HTR-8/SVneo (cell line): ENCODE measurements around the gene MAP3K5.
"Not testable (repeated sequence)": the region's sequence is repeated elsewhere in the genome, so short reads cannot be mapped to it uniquely, and the experiment has no call there.

ENCODE experiments used
- DNase-seq: peaks from one replicate; pipeline ENCODE4 v3.0.0; 2011; ENCODE audit warnings: low spot score, mixed read lengths; ENCODE audit not compliant: insufficient read length
- FAIRE-seq: peaks from 2 replicates; lab custom pipeline; 2011; peaks lifted over from hg19 to GRCh38; lab: Jason Lieb, UNC

Gene MAP3K5, protein sequence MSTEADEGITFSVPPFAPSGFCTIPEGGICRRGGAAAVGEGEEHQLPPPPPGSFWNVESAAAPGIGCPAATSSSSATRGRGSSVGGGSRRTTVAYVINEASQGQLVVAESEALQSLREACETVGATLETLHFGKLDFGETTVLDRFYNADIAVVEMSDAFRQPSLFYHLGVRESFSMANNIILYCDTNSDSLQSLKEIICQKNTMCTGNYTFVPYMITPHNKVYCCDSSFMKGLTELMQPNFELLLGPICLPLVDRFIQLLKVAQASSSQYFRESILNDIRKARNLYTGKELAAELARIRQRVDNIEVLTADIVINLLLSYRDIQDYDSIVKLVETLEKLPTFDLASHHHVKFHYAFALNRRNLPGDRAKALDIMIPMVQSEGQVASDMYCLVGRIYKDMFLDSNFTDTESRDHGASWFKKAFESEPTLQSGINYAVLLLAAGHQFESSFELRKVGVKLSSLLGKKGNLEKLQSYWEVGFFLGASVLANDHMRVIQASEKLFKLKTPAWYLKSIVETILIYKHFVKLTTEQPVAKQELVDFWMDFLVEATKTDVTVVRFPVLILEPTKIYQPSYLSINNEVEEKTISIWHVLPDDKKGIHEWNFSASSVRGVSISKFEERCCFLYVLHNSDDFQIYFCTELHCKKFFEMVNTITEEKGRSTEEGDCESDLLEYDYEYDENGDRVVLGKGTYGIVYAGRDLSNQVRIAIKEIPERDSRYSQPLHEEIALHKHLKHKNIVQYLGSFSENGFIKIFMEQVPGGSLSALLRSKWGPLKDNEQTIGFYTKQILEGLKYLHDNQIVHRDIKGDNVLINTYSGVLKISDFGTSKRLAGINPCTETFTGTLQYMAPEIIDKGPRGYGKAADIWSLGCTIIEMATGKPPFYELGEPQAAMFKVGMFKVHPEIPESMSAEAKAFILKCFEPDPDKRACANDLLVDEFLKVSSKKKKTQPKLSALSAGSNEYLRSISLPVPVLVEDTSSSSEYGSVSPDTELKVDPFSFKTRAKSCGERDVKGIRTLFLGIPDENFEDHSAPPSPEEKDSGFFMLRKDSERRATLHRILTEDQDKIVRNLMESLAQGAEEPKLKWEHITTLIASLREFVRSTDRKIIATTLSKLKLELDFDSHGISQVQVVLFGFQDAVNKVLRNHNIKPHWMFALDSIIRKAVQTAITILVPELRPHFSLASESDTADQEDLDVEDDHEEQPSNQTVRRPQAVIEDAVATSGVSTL (N-terminal part only)

DNA sequence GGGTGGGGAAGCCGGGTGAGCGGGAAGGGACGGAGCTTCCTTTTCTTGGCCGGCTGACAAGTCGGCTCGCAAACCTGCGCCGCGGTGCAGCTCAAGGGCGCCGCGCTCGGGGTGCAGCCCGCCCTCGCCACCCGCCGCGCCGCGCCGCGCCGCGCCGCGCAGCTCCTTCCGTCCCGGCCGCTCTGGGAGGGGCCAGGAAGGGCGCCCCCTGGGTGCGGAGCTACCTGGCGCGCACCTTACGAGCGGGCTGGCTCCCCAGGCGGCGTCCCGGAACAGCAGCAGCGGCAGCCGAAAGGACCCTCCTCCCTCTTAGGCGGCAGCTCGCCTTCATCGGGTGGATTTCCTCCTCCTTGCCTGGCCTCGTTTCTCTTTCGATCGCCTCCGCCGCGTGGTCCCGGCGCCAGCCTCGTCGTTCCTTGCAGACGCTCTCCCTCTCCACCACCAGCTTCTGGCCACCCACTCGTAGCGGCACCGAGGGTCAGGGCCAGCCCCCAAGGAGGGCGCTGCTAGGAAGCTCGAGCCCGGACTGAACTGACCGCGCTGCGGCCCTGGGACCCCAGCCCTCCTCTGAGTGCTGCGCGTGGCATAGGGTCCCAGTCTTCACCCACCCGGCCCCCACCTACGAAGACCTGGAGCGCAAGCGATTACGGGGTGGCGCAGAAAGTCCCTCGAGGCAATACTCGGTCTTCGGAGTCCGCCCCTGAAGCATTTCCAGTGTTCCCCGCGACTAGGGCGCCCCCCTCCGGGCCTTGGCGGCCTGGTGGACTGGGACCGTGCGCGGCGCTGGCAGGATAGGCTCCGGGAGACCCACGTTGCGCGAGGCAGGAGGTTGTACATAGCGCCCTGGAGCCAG, at the start of gene MAP3K5:
Gene MAP3K5 (minus strand): TSS at position 68 of the 853 bp plus-strand sequence. CDS start 320 bp downstream, outside the sequence.
- DNase-seq (peak; percentile 70), FAIRE-seq (peak; percentile 16)

DNA sequence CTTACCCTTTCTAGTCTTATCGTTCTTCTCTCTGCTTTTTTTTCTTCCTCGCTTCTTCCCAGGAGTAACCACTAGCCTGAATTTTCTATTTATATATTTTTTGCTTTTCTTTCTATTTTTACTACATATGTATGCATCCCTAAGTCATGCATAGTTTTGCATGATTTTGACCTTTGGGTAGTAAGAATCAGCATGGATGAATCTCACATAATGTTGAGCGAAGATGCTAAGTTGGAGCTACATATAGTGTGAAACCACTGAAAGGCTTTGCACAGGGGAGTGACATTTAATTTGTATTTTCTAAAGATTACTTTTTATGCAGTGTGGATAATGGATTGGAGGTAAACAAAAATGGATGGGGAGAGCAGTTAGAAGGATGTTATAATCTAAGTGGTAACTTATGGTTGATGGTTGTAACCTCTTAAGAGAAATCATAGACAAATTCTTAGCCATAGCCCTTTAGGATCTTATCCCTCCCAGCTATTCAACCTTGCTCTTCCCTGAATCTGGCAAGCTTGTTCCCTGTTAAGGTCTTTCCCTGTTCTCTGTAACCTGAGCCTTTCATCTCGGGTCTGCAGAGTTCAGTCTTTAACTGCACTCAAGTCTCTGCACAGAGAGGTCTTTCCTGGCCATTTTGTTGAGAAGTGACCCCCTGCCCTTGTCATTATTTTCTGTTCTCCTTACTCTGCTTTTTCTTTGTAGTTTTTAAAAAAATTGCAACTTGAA, 48.2 kb upstream of the MAP3K5 start:
- no peak for DNase-seq
- FAIRE-seq: no peak

DNA sequence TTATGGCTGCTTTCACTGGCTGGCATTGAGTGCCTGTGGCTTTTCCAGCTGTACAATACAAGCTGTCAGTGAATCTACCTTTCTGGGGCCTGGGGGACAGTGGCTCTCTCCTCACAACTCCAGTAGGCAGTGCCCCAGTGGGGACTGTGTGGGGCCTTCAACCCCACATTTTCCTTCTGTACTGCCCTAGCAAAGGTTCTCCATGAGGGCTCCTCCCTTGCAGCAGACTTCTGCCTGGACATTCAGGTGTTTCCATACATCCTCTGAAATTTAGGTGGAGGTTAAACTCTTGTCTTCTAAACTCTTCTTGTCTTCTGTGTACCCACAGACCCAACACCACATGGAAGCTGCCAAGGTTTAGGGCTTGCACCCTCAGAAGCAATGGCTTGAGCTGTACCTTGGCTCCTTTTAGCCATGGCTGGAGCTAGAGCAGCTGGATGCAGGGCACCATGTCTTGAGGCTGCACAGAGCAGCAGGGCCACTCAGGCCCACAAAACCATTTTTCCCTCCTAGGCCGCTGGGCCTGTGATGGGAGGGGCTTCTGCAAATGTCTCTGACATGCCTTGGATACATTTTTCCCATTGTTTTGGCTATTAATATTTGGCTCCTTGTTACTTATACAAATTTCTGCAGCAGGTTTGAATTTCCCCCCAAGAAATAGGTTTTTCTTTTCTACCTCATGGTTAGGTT, 39.7 kb upstream of the MAP3K5 start:
- DNase-seq (no peak), FAIRE-seq (no peak)

DNA sequence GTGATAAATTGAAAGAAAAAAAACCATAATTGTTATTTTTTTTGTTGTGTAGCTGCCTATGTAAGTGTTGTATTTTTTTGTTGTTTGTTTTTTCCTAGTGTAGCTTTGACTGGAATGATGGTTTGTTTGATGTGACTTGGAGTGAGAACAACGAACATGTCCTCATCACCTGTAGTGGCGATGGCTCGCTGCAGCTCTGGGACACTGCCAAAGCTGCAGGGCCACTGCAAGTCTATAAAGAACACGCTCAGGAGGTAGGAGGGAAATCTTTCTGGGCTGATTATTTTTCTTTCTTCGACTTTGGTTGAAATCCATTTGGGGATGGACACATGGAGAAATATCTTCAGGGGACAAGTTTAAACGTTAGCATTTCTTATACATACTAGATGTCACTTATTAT, 33.9 kb upstream of the MAP3K5 start:
- FAIRE-seq (no peak), DNase-seq (no peak)

DNA sequence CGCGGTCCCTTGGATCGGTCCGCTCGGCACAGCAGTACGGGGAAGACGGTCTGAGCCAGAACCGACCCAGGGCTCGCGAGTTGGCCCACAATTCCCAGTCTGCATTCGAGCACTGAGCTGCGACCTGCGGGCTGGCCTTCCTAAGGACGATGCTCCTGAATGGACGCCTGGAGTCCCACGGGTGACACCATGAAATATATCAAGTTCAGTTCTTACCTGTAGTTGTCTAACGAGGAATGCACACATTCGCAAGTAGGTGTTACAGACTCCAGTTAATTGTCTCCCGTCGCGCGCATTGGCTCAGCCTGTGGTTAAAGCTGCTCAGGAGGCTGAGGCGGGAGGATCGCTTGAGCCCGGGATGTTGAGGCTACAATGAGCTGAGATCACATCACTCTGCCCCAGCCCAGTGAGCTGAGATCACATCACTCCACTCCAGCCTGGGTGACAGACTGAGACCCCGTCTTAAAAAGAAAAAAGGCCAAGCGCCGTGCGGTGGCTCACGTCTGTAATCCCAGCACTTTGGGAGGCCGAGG, 30.9 kb upstream of the MAP3K5 start:
- FAIRE-seq (peak; percentile 54), DNase-seq (no peak)

DNA sequence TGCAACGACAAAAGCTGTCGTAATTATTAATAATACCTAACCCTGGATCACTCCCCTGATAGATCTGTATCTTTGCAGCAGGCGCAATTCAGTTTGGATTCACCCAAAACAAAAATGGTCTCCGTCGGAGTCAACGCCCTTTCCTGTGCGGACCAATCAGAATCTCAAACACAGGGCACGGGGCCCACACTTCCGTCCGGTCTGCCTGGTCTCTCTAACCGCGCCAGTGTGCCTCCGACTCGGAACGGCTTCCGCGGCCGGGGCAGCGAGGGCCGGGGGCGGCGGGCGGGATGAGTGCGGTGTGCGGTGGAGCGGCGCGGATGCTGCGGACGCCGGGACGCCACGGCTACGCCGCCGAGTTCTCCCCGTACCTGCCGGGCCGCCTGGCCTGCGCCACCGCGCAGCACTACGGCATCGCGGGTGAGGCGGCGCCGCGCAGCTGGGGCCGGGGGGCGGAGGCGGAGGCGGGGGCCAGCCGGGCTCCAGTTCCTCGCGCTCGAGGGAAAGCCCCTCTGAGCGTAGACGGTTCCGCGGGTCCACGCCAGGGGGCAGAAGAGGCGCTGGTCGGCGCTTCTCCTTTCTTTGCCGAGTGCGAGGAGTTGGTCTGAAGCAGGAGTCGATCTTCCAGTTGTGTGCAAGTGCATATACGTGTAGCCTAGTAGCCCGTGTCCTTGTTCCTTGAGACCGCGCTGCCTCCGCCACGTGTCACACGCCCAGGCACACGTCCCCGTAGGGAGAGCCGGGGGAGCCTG, 30.3 kb upstream of the MAP3K5 start, which contains the start of gene PEX7:
Gene PEX7 (plus strand): TSS at position 217 of the 752 bp plus-strand sequence. CDS start 74 bp downstream, at position 291.
- FAIRE-seq (peak; percentile 89), DNase-seq (peak; percentile 91)

DNA sequence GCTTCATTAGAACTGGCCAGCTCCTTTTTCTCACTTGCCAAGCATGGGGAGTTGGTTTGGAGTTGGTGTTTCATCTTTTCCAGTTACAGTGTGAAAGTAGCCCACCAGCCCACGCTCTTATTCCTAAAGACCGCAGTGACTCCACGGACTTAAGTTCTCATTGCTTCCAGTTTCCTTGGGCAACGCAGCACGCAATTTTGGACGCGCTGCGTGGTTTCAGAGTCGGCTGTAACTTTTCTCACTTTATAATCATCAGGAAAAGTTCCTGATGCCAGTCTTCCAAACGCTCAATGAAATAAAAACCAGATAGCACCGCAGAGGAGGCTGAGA, 29.7 kb upstream of the MAP3K5 start:
- no peak for FAIRE-seq
- DNase-seq: no peak

DNA sequence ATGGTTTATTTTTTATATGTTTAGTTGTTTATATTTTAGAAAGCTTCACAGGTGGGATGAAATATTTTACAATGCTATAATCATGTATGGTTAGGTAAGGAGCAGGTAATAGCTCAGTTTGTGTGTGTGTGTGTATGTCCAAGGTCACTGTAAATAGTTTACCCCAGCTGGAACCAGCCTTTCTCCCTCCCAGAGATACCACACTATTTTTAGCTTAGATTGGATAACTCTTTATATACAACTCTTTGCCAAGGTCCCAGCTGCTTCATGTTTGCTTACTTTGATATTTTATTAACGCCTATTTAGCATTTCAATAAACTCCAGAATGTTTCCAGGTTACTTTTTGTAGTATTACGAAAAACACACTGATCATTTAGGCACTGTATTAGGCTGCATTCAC, 28.3 kb upstream of the MAP3K5 start:
- DNase-seq: no peak
- FAIRE-seq: no peak

DNA sequence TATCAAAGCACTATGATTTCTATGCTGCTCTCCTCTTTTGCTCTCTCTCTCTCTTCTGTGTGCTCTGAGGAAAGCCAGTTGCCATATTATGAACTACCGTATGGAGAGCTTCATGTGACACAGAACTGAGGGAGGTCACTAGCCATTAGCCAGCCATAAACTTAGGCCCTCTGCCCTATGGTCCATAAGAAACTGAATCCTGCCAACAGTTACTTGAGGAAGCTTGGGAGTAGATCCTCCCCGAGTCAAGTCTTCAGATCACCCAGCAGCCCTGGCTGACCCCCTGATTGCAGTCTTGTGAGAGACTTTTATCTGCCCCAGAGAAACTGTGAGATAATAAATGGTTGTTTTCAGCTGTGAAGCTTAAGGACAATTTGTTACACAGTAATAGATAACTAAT, 24.4 kb upstream of the MAP3K5 start:
- FAIRE-seq (no peak), DNase-seq (no peak)

DNA sequence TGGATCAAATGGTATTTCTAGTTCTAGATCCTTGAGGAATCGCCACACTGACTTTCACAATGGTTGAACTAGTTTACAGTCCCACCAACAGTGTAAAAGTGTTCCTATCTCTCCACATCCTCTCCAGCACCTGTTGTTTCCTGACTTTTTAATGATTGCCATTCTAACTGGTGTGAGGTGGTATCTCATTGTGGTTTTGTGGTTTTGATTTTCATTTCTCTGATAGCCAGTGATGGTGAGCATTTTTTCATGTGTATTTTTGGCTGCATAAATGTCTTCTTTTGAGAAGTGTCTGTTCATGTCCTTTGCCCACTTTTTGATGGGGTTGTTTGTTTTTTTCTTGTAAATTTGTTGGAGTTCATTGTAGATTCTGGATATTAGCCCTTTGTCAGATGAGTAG, 23.3 kb upstream of the MAP3K5 start:
- not testable (repeated sequence) for FAIRE-seq, DNase-seq

DNA sequence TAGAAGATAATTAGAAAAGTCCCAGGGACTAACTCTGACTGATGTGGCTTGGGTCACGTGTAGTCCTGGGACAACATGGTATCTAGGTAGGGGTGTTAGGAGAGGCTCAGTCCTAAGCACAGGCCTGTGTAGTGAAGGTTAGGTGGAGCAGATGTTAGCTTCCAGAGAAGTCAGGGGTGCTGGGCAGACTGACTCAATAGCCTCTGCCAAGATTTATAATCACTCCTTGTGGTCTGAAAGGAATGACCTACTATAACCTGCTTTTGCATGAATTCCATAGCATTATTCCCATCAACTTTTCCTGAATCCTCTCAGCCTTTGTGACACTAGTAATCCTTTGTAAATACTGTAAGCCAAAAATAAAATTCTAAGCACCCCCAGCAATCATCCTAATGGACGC, 19.9 kb upstream of the MAP3K5 start:
- FAIRE-seq: no peak
- DNase-seq: no peak

DNA sequence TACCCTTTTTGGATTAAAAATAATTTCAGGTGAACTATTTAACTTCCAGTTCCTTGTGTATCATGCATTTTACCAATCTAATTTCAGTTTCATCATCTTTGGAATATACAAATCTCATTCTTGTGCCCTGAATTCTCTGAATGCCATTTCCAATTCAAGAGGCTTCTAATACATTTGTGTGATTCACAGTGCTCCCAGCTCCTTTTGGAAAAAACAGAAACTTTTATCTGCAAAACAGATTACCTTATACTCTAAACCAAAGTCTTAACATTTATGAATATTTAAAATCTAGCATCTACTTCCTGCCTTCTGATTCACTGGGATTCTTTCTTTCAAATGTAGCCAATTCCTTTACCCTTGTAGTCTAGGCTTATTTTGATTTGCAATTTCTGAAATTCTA, 19.0 kb upstream of the MAP3K5 start:
- no peak for DNase-seq

DNA sequence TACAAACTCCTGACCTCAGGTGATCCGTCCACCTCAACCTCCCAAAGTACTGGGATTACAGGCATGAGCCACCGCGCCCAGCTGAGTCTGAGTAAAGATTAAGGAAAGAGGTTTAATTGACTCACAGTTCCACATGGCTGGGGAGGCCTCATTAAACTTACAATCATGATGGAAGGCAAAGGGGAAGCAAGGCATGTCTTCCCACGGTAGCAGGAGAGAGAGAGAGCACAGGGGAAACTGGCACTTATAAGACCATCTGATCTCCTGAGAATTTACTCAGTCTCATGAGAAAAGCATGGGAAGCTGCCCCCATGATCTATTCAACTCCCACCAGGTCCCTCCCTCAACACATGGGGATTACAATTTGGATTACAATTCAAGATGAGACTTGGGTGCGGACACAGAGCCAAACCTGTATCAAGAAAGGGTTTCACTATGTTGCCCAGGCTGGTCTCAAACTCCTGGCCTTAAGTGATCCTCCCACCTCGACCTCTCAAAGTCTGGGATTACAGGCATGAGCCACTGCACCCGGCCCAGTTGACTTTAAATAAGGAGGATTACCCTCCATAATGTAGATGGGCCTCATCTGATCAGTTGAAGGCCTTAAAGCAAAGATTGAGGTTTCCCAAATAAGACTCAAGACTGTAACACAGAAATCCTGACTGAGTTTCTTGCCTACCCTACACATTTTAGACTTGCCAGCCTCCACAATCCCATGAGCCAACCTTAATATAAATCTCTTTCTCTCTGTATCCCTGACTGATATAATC, 17.0 kb upstream of the MAP3K5 start:
- no peak for DNase-seq
- no peak for FAIRE-seq

More for the DNA sequence above, 19.0 kb upstream of the MAP3K5 start:
- FAIRE-seq: no peak

DNA sequence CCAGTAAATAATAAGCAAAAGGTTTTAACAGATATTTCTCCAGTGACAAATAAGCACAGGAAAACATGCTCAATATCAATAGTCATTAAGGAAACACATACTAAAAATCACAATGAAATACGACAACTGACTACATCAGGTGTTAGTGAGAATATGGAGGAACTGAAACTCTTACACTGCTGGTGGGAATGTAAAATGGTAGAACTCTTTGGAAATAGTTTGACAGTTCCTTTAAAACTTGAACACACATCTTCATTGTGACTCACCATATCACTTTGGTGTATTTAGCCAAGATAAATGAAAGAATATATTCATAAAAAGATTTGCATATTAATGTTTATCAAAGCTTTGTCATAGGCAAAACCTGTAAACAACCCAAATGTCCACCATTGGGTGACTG, 11.3 kb upstream of the MAP3K5 start:
- DNase-seq (no peak), FAIRE-seq (no peak)

DNA sequence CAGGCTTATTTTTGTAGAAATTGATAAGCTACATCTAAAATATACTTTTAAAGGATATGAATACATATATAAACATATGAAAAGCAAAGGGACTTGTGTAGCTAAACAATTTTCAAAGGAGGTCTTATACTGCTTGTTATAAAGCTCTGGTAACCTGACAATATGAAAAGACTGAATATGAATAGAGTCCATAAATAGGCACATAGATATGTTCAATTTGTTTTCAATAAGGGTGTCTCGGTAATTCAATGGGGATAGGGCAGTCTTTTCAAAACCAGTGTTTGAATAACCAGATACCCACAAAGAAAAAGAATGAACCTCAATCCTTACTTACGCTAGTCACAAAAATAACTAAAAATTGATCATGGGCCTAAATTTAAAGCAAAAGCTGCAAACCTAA, 9.3 kb upstream of the MAP3K5 start:
- FAIRE-seq (no peak), DNase-seq (no peak)

DNA sequence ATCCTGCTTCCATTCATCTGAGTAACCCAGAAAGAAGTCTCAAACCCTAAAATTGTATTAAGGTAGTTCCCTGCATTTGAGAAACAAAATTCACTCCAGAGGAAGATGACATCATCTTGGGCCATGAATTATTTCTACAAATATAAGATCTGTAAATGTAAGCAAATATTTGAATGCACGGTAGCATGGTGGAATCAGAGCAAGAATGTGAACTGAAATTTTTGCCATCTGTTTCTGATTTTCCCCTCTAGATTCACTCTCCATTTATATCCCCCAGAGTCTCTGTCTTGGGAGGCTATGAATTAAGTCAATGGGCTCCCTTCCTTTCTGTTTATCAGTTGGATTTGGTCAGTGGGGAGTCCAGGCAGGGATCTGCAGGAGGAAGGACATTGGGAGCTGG, 5.8 kb upstream of the MAP3K5 start:
- no peak for DNase-seq
- FAIRE-seq: no peak

DNA sequence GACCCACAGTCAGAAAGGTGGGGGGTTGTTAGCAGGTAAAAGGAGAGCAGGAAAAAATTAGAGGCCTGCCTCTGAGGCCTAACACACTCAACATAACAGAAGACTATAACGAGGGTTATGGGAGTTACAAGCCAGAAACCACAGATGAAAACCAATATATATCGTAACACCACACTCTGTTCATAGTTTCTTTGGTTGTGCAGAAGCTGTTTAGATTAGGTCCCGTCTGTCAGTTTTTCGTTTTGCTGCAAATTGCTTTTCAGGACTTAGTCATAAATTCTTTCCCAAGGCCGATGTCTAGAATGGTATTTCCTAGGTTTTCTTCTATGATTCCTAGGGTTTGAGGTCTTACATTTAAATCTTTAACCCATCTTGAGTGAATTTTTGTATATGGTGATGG, 3.7 kb upstream of the MAP3K5 start:
- no peak for FAIRE-seq
- DNase-seq: no peak
